Measurements from ENCODE around the gene LRRC55. TPM values are rescaled to one million over a fixed set of nuclear protein-coding genes. Genes with fewer than 3 reads are reported as not detected.

Gene LRRC55
- total and polyA plus RNA-seq, 9 of the 15 experiments (the other 6 are each of a cell fraction or from before 2014, with no cell fraction given): not detected

DNA sequence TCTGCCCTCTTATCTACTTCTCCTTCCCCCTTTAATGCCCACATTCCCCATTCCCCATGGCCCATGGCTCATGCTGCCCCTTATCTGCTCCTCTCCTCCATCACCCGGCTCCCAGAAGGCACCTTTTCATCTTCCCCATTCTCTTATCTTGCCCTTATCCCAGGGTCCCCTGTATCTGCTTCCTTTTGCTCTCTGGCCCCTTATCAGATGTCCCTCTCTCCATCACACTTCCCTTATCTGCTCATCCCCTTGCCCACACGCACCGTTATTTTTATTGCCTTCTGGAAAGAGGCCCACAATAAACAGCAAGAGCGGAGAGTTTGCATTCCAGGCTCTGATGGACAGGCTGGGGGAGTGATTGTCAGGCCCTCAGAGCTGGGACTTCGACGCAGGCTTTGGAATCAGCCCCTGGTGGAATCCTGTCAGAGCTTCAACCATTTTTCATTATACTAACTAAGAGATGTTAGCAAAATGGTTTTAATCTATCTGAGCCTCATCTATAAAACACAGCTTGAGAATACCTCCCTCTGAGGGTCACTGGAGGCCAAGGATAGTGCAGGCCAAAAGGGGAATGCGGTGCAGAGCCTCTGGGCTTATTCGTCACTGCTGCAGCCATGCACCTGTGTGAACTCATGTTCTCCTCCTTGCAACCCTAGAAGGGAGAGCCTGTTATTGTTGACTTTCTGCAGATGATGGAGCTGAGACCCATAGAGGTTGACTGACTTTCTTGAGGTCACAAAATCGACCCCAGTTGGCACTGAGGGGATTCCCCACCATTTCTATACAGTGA, 37.0 kb upstream of the LRRC55 start (continued):
- TF ChIP-seq EP300 (IDR thresholded peaks at IDR 0.05; ENCODE audit: low read length) (peak; percentile 52; the same call in 1 of the 2 replicates), TCF3 (CRISPR knock-in tag; IDR thresholded peaks at IDR 0.05) (peak; percentile 43), ZNF184 (CRISPR knock-in tag; IDR thresholded peaks at IDR 0.05) (no peak), FIP1L1 (IDR thresholded peaks at IDR 0.05; ENCODE audit: low read depth, low read length, poor library complexity, severe bottlenecking) (no peak), ZNF197 (CRISPR knock-in tag; IDR thresholded peaks at IDR 0.05; ENCODE audit: low read depth) (no peak), ATF1 (CRISPR knock-in tag; IDR thresholded peaks at IDR 0.05) (no peak), ATF1 (tag; IDR thresholded peaks at IDR 0.05) (no peak), SETDB1 (IDR thresholded peaks at IDR 0.05; ENCODE audit: low read length) (no peak), ZKSCAN3 (CRISPR knock-in tag; IDR thresholded peaks at IDR 0.05) (no peak), STAG1 (CRISPR knock-in tag; IDR thresholded peaks at IDR 0.05; ENCODE audit: borderline replicate concordance) (no peak), DDX20 (tag; IDR thresholded peaks at IDR 0.05; ENCODE audit: low read depth) (no peak), MTA2 (IDR thresholded peaks at IDR 0.05; ENCODE audit: low read depth) (peak; percentile 62), POLR3A (IDR thresholded peaks at IDR 0.05; ENCODE audit: borderline replicate concordance, extremely low read depth, insufficient read depth, insufficient read length) (no peak), CEBPG (CRISPR knock-in tag; IDR thresholded peaks at IDR 0.05) (no peak), CEBPG (tag; conservative IDR thresholded peaks at IDR 0.05 in 1 of 2, IDR thresholded peaks at IDR 0.05 in 1 of 2) (no peak), PHTF2 (CRISPR knock-in tag; IDR thresholded peaks at IDR 0.05) (peak; percentile 67; the same call in 1 of the 2 replicates), ZNF444 (CRISPR knock-in tag; IDR thresholded peaks at IDR 0.05) (no peak), ETV5 (CRISPR knock-in tag; IDR thresholded peaks at IDR 0.05; ENCODE audit: low read depth) (no peak), ZNF764 (CRISPR knock-in tag; IDR thresholded peaks at IDR 0.05; ENCODE audit: low read depth) (no peak)
- TF ChIP-seq, protein P1, sequence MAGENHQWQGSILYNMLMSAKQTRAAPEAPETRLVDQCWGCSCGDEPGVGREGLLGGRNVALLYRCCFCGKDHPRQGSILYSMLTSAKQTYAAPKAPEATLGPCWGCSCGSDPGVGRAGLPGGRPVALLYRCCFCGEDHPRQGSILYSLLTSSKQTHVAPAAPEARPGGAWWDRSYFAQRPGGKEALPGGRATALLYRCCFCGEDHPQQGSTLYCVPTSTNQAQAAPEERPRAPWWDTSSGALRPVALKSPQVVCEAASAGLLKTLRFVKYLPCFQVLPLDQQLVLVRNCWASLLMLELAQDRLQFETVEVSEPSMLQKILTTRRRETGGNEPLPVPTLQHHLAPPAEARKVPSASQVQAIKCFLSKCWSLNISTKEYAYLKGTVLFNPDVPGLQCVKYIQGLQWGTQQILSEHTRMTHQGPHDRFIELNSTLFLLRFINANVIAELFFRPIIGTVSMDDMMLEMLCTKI (IDR thresholded peaks at IDR 0.05; ENCODE audit: partially characterized antibody): no peak
- TF ChIP-seq, protein P2, sequence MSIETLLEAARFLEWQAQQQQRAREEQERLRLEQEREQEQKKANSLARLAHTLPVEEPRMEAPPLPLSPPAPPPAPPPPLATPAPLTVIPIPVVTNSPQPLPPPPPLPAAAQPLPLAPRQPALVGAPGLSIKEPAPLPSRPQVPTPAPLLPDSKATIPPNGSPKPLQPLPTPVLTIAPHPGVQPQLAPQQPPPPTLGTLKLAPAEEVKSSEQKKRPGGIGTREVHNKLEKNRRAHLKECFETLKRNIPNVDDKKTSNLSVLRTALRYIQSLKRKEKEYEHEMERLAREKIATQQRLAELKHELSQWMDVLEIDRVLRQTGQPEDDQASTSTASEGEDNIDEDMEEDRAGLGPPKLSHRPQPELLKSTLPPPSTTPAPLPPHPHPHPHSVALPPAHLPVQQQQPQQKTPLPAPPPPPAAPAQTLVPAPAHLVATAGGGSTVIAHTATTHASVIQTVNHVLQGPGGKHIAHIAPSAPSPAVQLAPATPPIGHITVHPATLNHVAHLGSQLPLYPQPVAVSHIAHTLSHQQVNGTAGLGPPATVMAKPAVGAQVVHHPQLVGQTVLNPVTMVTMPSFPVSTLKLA (conservative IDR thresholded peaks at IDR 0.05): no peak
- TF ChIP-seq, protein P3, sequence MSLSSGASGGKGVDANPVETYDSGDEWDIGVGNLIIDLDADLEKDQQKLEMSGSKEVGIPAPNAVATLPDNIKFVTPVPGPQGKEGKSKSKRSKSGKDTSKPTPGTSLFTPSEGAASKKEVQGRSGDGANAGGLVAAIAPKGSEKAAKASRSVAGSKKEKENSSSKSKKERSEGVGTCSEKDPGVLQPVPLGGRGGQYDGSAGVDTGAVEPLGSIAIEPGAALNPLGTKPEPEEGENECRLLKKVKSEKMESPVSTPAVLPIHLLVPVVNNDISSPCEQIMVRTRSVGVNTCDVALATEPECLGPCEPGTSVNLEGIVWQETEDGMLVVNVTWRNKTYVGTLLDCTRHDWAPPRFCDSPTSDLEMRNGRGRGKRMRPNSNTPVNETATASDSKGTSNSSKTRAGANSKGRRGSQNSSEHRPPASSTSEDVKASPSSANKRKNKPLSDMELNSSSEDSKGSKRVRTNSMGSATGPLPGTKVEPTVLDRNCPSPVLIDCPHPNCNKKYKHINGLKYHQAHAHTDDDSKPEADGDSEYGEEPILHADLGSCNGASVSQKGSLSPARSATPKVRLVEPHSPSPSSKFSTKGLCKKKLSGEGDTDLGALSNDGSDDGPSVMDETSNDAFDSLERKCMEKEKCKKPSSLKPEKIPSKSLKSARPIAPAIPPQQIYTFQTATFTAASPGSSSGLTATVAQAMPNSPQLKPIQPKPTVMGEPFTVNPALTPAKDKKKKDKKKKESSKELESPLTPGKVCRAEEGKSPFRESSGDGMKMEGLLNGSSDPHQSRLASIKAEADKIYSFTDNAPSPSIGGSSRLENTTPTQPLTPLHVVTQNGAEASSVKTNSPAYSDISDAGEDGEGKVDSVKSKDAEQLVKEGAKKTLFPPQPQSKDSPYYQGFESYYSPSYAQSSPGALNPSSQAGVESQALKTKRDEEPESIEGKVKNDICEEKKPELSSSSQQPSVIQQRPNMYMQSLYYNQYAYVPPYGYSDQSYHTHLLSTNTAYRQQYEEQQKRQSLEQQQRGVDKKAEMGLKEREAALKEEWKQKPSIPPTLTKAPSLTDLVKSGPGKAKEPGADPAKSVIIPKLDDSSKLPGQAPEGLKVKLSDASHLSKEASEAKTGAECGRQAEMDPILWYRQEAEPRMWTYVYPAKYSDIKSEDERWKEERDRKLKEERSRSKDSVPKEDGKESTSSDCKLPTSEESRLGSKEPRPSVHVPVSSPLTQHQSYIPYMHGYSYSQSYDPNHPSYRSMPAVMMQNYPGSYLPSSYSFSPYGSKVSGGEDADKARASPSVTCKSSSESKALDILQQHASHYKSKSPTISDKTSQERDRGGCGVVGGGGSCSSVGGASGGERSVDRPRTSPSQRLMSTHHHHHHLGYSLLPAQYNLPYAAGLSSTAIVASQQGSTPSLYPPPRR (CRISPR knock-in tag; IDR thresholded peaks at IDR 0.05; ENCODE audit: borderline replicate concordance): no peak
